Measurements from ENCODE around the gene GRIN1. TPM values are rescaled to one million over a fixed set of nuclear protein-coding genes. Genes with fewer than 3 reads are reported as not detected.
"Not testable (repeated sequence)": the region's sequence is repeated elsewhere in the genome, so short reads cannot be mapped to it uniquely, and the experiment has no call there.

Gene GRIN1
- total and polyA plus RNA-seq, 8 donors = 0.08 to 0.53 (median 0.28) TPM; not detected in 2

DNA sequence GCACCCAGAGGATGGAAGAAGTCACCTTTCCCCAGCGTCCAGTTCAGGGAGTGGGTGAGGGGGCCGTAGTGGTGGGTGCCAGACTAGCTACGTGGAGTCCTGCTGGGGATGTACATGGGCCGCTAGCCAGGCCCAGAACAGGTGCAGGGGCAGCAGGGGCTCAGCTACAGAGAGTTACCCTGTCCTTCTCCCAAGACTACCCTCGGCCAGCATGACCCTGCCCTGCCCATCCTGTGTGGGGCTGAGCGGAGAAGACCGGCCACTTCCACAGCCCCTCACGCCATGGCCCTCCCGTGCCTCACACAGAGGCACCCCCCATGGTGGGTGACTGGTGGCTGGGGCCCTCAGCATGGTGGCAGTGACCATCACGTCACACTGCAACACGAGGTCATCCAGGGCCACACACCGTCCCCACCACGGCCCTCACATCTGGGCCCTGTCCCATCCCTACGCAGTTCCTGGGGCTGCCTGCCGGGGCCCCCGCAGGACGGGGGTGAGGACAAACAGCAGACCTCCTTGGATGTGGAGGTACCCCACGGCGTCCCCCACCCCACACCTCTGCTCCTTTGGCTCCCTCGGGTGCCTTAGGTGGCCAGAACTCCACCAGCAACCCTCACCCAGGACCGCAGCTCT lies 23.4 kb upstream of the GRIN1 start:
- H3K36me3 ChIP-seq = peaks cover 0 to 9% (median 0%) of the 10 kb centered on the region in 3 donors
- H3K4me1 ChIP-seq = peaks cover 0 to 4% (median 0%) of the 10 kb centered on the region in 3 donors
- no peak overlapping the region for H3K27ac ChIP-seq
- intact Hi-C loops (cut with DNase I) = loop anchor here (5.0 to 10.0 kb wide), 3 partner anchors 72 to 119 kb away; partner anchors contain the start of genes SLC34A3 (in 3 of the 3), ANAPC2 (in 1 of the 3) and SSNA1 (in 1 of the 3)
- TF ChIP-seq, protein P1, sequence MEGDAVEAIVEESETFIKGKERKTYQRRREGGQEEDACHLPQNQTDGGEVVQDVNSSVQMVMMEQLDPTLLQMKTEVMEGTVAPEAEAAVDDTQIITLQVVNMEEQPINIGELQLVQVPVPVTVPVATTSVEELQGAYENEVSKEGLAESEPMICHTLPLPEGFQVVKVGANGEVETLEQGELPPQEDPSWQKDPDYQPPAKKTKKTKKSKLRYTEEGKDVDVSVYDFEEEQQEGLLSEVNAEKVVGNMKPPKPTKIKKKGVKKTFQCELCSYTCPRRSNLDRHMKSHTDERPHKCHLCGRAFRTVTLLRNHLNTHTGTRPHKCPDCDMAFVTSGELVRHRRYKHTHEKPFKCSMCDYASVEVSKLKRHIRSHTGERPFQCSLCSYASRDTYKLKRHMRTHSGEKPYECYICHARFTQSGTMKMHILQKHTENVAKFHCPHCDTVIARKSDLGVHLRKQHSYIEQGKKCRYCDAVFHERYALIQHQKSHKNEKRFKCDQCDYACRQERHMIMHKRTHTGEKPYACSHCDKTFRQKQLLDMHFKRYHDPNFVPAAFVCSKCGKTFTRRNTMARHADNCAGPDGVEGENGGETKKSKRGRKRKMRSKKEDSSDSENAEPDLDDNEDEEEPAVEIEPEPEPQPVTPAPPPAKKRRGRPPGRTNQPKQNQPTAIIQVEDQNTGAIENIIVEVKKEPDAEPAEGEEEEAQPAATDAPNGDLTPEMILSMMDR (IDR thresholded peaks at IDR 0.05) = no peak
- FAIRE-seq = no peak
- no peaks in the 10 kb centered on the region for H3K27me3 ChIP-seq
- WGBS, 2 donors = 58 to 76% methylated on average over 21 of the region's 21 CpGs
- no peak for ATAC-seq
- H3K9me3 ChIP-seq = no peaks in the 10 kb centered on the region
- peak in 2 of 6 donors; percentile 33 to 72 for DNase-seq
- H3K4me3 ChIP-seq = peak overlapping the region in 2 of 4 donors; percentile 77 to 87

DNA sequence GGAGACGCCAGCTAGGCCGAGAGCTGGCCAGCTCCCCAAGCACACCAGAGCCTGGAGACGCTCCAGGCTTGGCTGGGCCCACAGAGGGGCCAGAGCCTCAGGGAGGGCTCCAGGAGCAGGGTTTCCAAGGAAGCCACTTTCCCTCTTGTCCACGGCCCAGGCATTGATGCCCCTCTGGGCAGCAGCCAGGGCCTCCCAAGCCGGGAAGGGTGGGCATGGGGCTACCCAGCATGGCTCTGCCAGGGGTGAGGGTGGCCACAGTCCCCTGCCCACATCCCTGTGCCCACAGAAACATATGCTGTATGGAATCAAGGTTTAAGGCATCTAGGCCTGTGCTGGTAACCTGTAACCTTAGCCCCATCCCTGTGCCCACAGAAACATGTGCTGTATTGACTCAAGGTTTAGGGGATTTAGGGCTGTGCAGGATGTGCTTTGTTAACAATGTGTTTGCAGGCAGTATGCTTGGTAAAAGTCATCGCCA lies 22.9 kb upstream of the GRIN1 start:
- no peak for ATAC-seq
- no peak overlapping the region for H3K4me3 ChIP-seq
- DNase-seq = no peak
- peaks cover 0 to 4% (median 0%) of the 10 kb centered on the region in 3 donors for H3K4me1 ChIP-seq
- intact Hi-C loops (cut with DNase I) = loop anchor here (5.0 to 10.0 kb wide), 3 partner anchors 71 to 119 kb away; partner anchors contain the start of genes SLC34A3 (in 3 of the 3), ANAPC2 (in 1 of the 3) and SSNA1 (in 1 of the 3)
- no peak overlapping the region for H3K27ac ChIP-seq
- TF ChIP-seq, protein P1 (IDR thresholded peaks at IDR 0.05) = no peak
- no peak for FAIRE-seq
- H3K36me3 ChIP-seq = peaks cover 0 to 9% (median 0%) of the 10 kb centered on the region in 3 donors
- no peaks in the 10 kb centered on the region for H3K27me3 ChIP-seq
- H3K9me3 ChIP-seq = no peaks in the 10 kb centered on the region
- WGBS, 2 donors = 41 to 53% methylated on average over 6 of the region's 6 CpGs

DNA sequence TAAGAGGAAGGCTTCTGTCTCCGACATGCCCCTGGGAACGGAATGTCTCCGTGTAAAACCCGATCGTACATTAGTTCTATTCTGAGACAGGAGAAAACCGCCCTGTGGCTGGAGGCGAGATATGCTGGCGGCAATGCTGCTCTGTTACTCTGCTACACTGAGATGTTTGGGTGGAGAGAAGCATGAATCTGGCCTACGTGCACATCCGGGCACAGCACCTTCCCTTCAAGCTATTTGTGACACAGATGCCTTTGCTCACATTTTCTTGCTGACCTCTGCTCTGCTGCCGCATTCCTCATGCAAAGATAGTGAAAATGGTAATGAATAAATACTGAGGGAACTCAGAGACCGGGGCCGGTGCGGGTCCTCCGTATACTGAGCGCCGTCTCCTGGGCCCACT lies 22.2 kb upstream of the GRIN1 start:
- no peak for ATAC-seq
- intact Hi-C loops (cut with DNase I) = loop anchor here (5.0 to 10.0 kb wide), 3 partner anchors 71 to 118 kb away; partner anchors contain the start of genes SLC34A3 (in 3 of the 3), ANAPC2 (in 1 of the 3) and SSNA1 (in 1 of the 3)
- DNase-seq = no peak
- peaks cover 0 to 4% (median 0%) of the 10 kb centered on the region in 3 donors for H3K4me1 ChIP-seq
- no peaks in the 10 kb centered on the region for H3K27me3 ChIP-seq
- no peak overlapping the region for H3K4me3 ChIP-seq
- no peaks in the 10 kb centered on the region for H3K9me3 ChIP-seq
- TF ChIP-seq, protein P1 (IDR thresholded peaks at IDR 0.05) = no peak
- no peak for FAIRE-seq
- peaks cover 0 to 9% (median 0%) of the 10 kb centered on the region in 3 donors for H3K36me3 ChIP-seq
- WGBS, 2 donors = 58 to 80% methylated on average over 17 of the region's 17 CpGs
- H3K27ac ChIP-seq = no peak overlapping the region

DNA sequence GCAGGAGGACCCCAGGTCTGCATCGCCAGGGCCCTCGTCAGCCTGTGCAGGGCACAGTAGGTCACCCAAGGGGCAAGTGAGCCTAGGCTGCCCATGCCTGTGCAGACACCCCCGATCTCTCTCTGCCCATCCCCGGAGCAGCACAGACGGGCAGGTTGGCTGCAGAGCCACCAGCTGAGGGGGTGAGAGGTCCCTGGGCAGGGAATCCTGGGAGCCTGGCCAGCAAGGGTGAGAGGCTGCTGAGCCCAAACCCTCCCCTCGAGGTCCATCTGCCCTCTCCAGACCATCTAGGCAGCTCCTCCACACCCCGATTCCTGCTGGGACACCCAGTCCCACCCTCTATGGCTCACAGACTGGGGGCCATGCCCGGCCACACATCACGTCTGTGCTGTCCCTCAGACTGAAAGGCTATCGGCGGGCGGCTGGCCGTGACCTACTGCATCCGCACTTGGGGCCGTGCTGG lies 21.7 kb upstream of the GRIN1 start:
- H3K4me3 ChIP-seq = no peak overlapping the region
- peaks cover 0 to 4% (median 0%) of the 10 kb centered on the region in 3 donors for H3K4me1 ChIP-seq
- FAIRE-seq = no peak
- peaks cover 0 to 8% (median 0%) of the 10 kb centered on the region in 3 donors for H3K36me3 ChIP-seq
- H3K9me3 ChIP-seq = no peaks in the 10 kb centered on the region
- no peaks in the 10 kb centered on the region for H3K27me3 ChIP-seq
- H3K27ac ChIP-seq = no peak overlapping the region
- ATAC-seq = no peak
- 71 to 86% methylated on average over 15 of the region's 15 CpGs for WGBS, 2 donors
- peak in 2 of 6 donors; percentile 41 to 73 for DNase-seq
- intact Hi-C loops (cut with DNase I) = loop anchor here (5.0 to 10.0 kb wide), 3 partner anchors 70 to 118 kb away; partner anchors contain the start of genes SLC34A3 (in 3 of the 3), ANAPC2 (in 1 of the 3) and SSNA1 (in 1 of the 3)
- TF ChIP-seq, protein P1 (IDR thresholded peaks at IDR 0.05) = no peak

DNA sequence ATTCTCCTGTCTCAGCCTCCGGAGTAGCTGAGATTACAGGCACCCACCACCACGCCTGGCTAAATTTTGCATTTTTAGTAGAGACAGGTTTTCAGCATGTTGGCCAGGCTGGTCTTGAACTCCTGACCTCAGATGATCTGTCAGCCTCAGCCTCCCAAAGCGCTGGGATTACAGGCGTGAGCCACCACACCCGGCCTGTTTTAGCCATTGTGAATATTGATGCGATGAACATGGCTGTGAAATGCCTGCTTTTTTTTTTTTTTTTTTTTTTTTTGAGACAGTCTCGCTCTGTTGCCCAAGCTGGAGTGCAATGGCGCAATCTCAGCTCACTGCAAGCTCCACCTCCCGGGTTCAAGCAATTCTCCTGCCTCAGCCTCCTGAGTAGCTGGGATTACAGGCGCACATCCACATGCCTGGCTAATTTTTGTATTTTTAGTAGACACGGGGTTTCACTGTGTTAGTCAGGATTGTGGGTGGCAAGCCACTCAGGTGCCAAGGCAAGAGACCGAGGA lies 20.8 kb upstream of the GRIN1 start:
- FAIRE-seq, DNase-seq, H3K4me3 ChIP-seq, H3K27ac ChIP-seq, H3K9me3 ChIP-seq, ATAC-seq, H3K27me3 ChIP-seq, H3K4me1 ChIP-seq, H3K36me3 ChIP-seq: not testable (repeated sequence)
- intact Hi-C loops (cut with DNase I) = loop anchor here (5.0 to 10.0 kb wide), 3 partner anchors 69 to 117 kb away; partner anchors contain the start of genes SLC34A3 (in 3 of the 3), ANAPC2 (in 1 of the 3) and SSNA1 (in 1 of the 3)
- WGBS, 2 donors = 77 to 87% methylated on average over 10 to 12 of the region's 12 CpGs

DNA sequence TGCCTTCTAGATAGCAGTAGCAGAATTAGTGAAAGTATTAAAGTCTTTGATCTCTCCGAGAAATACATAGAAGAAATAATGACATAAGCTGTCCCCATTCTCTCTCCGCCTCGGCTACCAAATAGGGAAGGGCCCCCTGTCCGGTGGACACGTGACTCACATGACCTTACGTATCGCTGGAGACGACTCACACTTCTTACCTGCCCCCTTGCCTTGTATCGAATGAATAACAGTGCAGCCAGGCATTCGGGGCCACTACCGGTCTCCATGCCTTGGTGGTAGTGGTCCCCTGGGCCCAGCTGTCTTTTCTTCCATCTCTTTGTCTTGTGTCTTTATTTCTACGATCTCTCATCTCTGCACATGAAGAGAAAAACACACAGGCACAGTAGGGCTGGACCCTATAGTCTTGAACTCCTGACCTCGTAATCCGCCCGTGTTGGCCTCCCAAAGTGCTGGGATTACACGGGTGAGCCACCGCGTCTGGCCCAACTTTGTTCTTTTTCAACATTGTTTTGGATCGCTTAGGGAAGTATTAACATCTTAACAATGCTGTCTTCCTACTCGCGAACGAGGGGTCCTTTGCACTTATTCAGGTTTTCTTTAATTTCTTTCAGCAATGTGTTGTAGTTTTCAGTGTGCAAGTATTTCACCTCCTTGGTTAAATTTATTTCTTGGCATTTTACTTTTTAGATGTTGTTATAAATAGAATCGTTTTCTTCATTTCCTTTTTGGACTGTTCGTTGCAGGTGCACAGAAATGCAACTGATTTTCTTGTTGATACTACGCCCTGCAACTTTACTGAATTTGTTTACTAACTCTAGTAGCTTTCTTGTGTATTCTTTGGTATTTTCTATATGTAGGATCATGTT lies 16.8 kb upstream of the GRIN1 start:
- H3K36me3 ChIP-seq; H3K9me3 ChIP-seq; H3K27me3 ChIP-seq; FAIRE-seq; DNase-seq; ATAC-seq; H3K27ac ChIP-seq; intact Hi-C loops (cut with DNase I); H3K4me3 ChIP-seq: not testable (repeated sequence)
- peaks cover 8 to 13% (median 11%) of the 10 kb centered on the region in 3 donors for H3K4me1 ChIP-seq
- WGBS, 2 donors = 67 to 72% methylated on average over 22 to 24 of the region's 25 CpGs
